ENCODE results near the gene CAMTA1.
A peak's percentile ranks its signal among the peaks of the same experiment; 100 is the strongest.
"Not testable (repeated sequence)": the region's sequence is repeated elsewhere in the genome, so short reads cannot be mapped to it uniquely, and the experiment has no call there.

CAMTA1 gene

DNA sequence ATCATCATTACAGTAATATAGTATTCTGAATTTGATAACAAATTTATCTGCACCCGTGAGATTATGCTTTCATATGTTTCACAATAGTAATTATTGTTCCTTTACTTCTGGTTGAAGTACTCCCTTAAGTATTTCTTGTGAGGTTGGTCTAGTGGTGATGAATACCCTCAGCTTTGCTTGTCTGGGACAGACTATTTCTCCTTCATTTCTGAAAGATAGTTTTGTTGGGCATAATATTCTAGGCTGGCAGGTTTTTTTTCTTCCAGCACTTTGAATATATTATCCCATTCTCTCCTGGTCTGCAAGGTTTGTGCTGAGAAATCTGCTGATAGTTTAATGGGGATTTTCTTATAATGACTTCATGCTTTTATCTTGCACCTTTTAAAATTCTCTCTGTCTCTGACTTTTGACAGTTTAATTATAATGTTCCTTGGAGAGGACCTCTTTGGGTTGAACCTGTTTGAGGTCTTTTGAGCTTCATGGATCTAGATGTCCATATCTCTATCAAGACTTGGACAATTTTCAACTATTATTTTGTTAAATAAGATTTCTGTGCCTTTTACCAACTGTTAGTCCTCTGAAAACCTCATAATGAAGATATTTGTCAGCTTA lies 614.4 kb downstream of the CAMTA1 start:
- no peak for DNase-seq (ENCODE audit: low spot score in 2 of 2)
- Mint-ChIP-seq H3K27ac (no peak overlapping the region), H3K4me1 (no peaks in the 10 kb centered on the region), H3K4me3 (no peak overlapping the region), H3K9me3 (peaks cover 17% of the 10 kb centered on the region), H3K36me3 (no peaks in the 10 kb centered on the region)
- ATAC-seq: no peak

- no peak overlapping the region for H3K4me3 Mint-ChIP-seq
- DNase-seq (ENCODE audit: low spot score in 2 of 2) (no peak), ATAC-seq (no peak)
- H3K4me1 Mint-ChIP-seq: no peaks in the 10 kb centered on the region
- peaks cover 13% of the 10 kb centered on the region for H3K9me3 Mint-ChIP-seq
- H3K27ac Mint-ChIP-seq: no peak overlapping the region
- no peaks in the 10 kb centered on the region for H3K36me3 Mint-ChIP-seq
These were observed 615.3 kb downstream of the CAMTA1 start for GRCh38 chr1:7400566-7400965.

- peaks cover 11% of the 10 kb centered on the region for H3K9me3 Mint-ChIP-seq
- DNase-seq (ENCODE audit: low spot score in 2 of 2): peak in 1 of 2 donors; percentile 23
- H3K4me1 Mint-ChIP-seq: no peaks in the 10 kb centered on the region
- no peak overlapping the region for H3K4me3 Mint-ChIP-seq
- no peaks in the 10 kb centered on the region for H3K36me3 Mint-ChIP-seq
- ATAC-seq: no peak
- no peak overlapping the region for H3K27ac Mint-ChIP-seq
These were observed 616.7 kb downstream of the CAMTA1 start for GRCh38 chr1:7401814-7402547.

- H3K4me1 Mint-ChIP-seq: no peaks in the 10 kb centered on the region
- H3K9me3 Mint-ChIP-seq: peaks cover 11% of the 10 kb centered on the region
- no peak overlapping the region for H3K27ac Mint-ChIP-seq
- H3K4me3 Mint-ChIP-seq: no peak overlapping the region
- no peak for ATAC-seq
- H3K36me3 Mint-ChIP-seq: no peaks in the 10 kb centered on the region
- no peak for DNase-seq (ENCODE audit: low spot score in 2 of 2)
These were observed 617.2 kb downstream of the CAMTA1 start for GRCh38 chr1:7402548-7402850.

GRCh38 chr1:7403265-7404045 lies 618.2 kb downstream of the CAMTA1 start:
- Mint-ChIP-seq H3K36me3 (no peaks in the 10 kb centered on the region), H3K4me3 (no peak overlapping the region), H3K4me1 (no peaks in the 10 kb centered on the region), H3K9me3 (peaks cover 10% of the 10 kb centered on the region), H3K27ac (no peak overlapping the region)
- ATAC-seq (no peak), DNase-seq (ENCODE audit: low spot score in 2 of 2) (no peak)

GRCh38 chr1:7404046-7404742 lies 618.9 kb downstream of the CAMTA1 start:
- Mint-ChIP-seq H3K4me1 (no peaks in the 10 kb centered on the region), H3K27ac (no peak overlapping the region), H3K36me3 (no peaks in the 10 kb centered on the region), H3K4me3 (no peak overlapping the region), H3K9me3 (peaks cover 8% of the 10 kb centered on the region)
- no peak for ATAC-seq
- peak in 1 of 2 donors; percentile 34 for DNase-seq (ENCODE audit: low spot score in 2 of 2)

- Mint-ChIP-seq H3K27ac (no peak overlapping the region), H3K4me3 (no peak overlapping the region), H3K4me1 (no peaks in the 10 kb centered on the region), H3K36me3 (no peaks in the 10 kb centered on the region), H3K9me3 (peaks cover 3% of the 10 kb centered on the region)
- ATAC-seq (no peak), DNase-seq (ENCODE audit: low spot score in 2 of 2) (peak in 1 of 2 donors; percentile 32)
These were observed 620.7 kb downstream of the CAMTA1 start for GRCh38 chr1:7405844-7406500.

GRCh38 chr1:7406641-7407543 lies 621.6 kb downstream of the CAMTA1 start:
- H3K9me3 Mint-ChIP-seq: peaks cover 3% of the 10 kb centered on the region
- no peak for ATAC-seq

DNA sequence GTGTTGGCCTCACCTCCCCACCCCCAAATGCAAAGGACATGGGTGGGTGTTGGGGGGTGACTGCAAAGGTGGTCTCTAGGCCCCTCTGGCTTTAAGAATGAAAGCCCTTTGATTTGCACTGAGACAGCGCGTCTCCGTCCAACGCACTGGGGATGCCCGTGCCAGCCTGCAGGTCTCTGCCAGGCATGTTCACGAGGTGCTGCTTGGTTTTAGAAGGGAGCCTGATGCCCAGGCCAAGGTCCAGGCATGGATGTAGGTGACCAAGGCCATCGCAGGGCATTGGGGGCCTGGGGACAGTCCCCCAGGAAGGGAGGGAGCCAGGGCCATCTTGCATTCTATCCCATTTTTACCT lies 622.3 kb downstream of the CAMTA1 start:
- no peak overlapping the region for H3K27ac Mint-ChIP-seq
- ATAC-seq: no peak
- no peaks in the 10 kb centered on the region for H3K4me1 Mint-ChIP-seq
- H3K36me3 Mint-ChIP-seq: no peaks in the 10 kb centered on the region
- H3K9me3 Mint-ChIP-seq: no peaks in the 10 kb centered on the region
- peak in 1 of 2 donors; percentile 32 for DNase-seq (ENCODE audit: low spot score in 2 of 2)
- no peak overlapping the region for H3K4me3 Mint-ChIP-seq

More at GRCh38 chr1:7406641-7407543, 621.6 kb downstream of the CAMTA1 start:
- peak in 1 of 2 donors; percentile 32 for DNase-seq (ENCODE audit: low spot score in 2 of 2)
- H3K27ac Mint-ChIP-seq: no peak overlapping the region
- no peaks in the 10 kb centered on the region for H3K36me3 Mint-ChIP-seq
- H3K4me3 Mint-ChIP-seq: no peak overlapping the region
- no peaks in the 10 kb centered on the region for H3K4me1 Mint-ChIP-seq

DNA sequence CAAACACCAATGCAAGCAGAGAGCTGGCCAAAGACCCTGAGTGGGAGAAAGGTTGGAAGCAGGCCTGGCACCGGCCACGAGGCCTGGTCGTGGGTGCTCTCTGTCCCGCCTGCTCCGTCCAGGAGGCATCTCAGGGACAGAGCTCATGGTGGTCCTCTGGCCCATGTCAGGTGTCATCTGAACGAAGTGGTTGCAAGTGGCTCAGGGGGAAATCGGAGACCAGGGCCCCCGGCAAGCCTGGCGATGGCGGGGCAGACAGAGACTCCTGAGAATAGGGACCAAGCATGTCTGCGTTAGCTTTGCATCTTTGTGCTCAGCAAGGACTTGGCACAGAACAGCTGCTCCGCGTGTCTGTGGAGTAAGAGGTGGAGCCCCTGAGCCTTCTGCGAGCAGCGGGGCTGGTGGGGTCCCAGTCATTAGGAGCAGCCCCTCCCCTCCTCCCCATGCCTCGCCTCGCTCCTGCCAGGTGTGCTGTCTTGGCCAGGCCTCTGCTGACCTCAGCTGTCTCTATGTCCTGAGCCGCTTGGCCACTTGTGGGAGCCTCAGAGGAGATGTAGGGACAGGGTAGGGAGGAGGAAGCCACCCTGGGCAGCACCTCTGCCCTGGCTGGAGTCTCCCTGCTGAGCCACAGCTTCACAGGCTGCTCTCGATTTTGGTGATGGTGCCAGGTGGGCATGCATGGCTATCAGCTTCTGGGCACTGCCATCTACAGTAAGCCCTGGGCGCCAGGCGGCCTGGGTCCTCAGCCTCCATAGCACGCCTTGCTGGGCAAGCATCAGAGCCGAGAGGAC lies 622.9 kb downstream of the CAMTA1 start:
- no peak overlapping the region for H3K27ac Mint-ChIP-seq
- H3K4me3 Mint-ChIP-seq: no peak overlapping the region
- H3K36me3 Mint-ChIP-seq: no peaks in the 10 kb centered on the region
- H3K9me3 Mint-ChIP-seq: no peaks in the 10 kb centered on the region
- H3K4me1 Mint-ChIP-seq: no peaks in the 10 kb centered on the region
- peak in 1 of 2 donors; percentile 35 for DNase-seq (ENCODE audit: low spot score in 2 of 2)
- no peak for ATAC-seq

DNA sequence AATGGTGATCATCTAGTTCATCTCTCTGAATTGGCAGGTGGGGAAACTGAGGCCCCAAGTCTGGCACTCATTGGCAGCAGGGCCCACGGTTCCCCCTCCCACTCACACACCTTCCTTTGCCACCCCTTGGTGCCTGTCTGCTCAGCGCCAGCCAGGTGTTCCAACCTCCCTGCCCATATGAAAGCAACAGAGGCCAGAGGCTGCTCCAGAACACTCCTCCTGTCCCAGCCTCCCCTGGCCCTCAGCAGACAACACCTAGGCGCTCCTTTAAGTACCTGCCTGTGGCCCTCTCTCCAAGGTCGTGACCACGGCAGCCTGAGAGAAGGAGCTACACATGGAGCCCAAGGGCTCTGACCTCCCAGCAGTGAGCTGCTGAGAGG lies 623.5 kb downstream of the CAMTA1 start:
- H3K27ac Mint-ChIP-seq: no peak overlapping the region
- H3K9me3 Mint-ChIP-seq: no peaks in the 10 kb centered on the region
- H3K4me1 Mint-ChIP-seq: no peaks in the 10 kb centered on the region
- ATAC-seq (no peak), DNase-seq (ENCODE audit: low spot score in 2 of 2) (no peak)
- H3K36me3 Mint-ChIP-seq: no peaks in the 10 kb centered on the region
- H3K4me3 Mint-ChIP-seq: no peak overlapping the region

GRCh38 chr1:7409278-7409677 lies 624.0 kb downstream of the CAMTA1 start:
- Mint-ChIP-seq H3K4me3 (no peak overlapping the region), H3K36me3 (no peaks in the 10 kb centered on the region), H3K9me3 (no peaks in the 10 kb centered on the region), H3K4me1 (no peaks in the 10 kb centered on the region), H3K27ac (no peak overlapping the region)
- no peak for DNase-seq (ENCODE audit: low spot score in 2 of 2)
- ATAC-seq: no peak

GRCh38 chr1:7410156-7410555 lies 624.9 kb downstream of the CAMTA1 start:
- Mint-ChIP-seq H3K9me3 (no peaks in the 10 kb centered on the region), H3K4me1 (no peaks in the 10 kb centered on the region), H3K4me3 (no peak overlapping the region), H3K36me3 (no peaks in the 10 kb centered on the region), H3K27ac (no peak overlapping the region)
- DNase-seq (ENCODE audit: low spot score in 2 of 2) (no peak), ATAC-seq (no peak)

DNA sequence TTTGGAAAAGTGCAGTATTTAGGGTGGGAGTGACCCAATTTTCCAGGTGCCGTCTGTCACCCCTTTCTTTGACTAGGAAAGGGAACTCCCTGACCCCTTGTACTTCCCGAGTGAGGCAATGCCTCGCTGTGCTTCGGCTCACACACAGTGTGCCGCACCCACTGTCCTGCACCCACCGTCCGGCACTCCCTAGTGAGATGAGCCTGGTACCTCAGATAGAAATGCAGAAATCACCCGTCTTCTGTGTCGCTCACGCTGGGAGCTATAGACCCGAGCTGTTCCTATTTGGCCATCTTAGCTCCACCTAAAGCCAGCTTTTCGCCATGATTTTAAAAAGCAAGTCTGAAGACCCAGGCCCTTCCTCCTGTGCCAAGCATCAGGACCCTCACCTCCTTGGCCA lies 632.4 kb downstream of the CAMTA1 start:
- H3K27ac Mint-ChIP-seq, H3K4me1 Mint-ChIP-seq: not testable (repeated sequence)

More for the DNA sequence above, 632.4 kb downstream of the CAMTA1 start:
- not testable (repeated sequence) for ATAC-seq; H3K36me3 Mint-ChIP-seq; H3K9me3 Mint-ChIP-seq; H3K4me3 Mint-ChIP-seq; DNase-seq (ENCODE audit: low spot score in 2 of 2)
